ENCODE measurements around the gene FBXL13. TPM values are rescaled to one million over a fixed set of nuclear protein-coding genes. Genes with fewer than 3 reads are reported as not detected.
"Not testable (repeated sequence)": the region's sequence is repeated elsewhere in the genome, so short reads cannot be mapped to it uniquely, and the experiment has no call there.

The FBXL13 gene
- total and polyA plus RNA-seq, 4 experiments from 2014 or later, result 0.10 to 2.2 (median 0.49) TPM; not detected in 1

DNA sequence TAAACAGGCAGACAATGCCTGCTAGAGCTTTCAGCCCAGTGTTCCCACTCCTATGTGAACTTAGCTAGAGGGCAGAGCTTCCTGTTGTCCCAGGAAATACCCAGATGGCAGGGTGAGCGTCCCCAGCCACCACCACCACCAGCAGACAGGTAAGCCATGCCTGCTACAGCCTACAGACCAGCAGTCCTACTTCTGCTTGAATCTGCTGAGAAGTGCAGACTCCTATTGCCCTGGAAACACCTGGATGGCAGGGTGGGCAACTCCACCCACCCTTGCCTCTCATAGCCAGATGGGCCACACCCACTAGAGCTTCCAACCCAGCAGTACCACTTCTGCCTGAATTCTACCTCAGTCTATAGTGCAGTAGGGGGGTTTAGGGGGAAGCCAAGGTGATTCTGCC, 64.4 kb downstream of the FBXL13 start:
- Mint-ChIP-seq H3K27me3 (peaks cover 4 to 7% of the 10 kb centered on the region in 2 donors), H3K4me1 (no peaks in the 10 kb centered on the region), H3K36me3 (peaks cover 6 to 10% of the 10 kb centered on the region in 2 donors), H3K4me3 (no peak overlapping the region), H3K9me3 (peaks cover 0 to 15% (median 5%) of the 10 kb centered on the region in 8 donors), H3K27ac (no peak overlapping the region)
- no peaks in the 10 kb centered on the region for H3K4me1 ChIP-seq (ENCODE audit: insufficient read depth, low read length)
- CTCF ChIA-PET (ENCODE audit: partially characterized antibody), result no interaction called here
- intact Hi-C loops (cut with micrococcal nuclease), result no loop called here
- H3K27ac ChIP-seq (ENCODE audit: low read depth, low read length), result no peak overlapping the region
- DNase-seq, result no peak
- no peaks in the 10 kb centered on the region for H3K36me3 ChIP-seq (ENCODE audit: insufficient read depth, low read length)
- no peaks in the 10 kb centered on the region for H3K27me3 ChIP-seq (ENCODE audit: insufficient read depth, low read length)
- H3K9me3 ChIP-seq (ENCODE audit: control insufficient read depth in 1 of 2, low read length in 2 of 2), result no peaks in the 10 kb centered on the region
- POLR2A ChIA-PET (ENCODE audit: partially characterized antibody), result no interaction called here
- H3K4me3 ChIP-seq (ENCODE audit: low read length in 2 of 2), result no peak overlapping the region

DNA sequence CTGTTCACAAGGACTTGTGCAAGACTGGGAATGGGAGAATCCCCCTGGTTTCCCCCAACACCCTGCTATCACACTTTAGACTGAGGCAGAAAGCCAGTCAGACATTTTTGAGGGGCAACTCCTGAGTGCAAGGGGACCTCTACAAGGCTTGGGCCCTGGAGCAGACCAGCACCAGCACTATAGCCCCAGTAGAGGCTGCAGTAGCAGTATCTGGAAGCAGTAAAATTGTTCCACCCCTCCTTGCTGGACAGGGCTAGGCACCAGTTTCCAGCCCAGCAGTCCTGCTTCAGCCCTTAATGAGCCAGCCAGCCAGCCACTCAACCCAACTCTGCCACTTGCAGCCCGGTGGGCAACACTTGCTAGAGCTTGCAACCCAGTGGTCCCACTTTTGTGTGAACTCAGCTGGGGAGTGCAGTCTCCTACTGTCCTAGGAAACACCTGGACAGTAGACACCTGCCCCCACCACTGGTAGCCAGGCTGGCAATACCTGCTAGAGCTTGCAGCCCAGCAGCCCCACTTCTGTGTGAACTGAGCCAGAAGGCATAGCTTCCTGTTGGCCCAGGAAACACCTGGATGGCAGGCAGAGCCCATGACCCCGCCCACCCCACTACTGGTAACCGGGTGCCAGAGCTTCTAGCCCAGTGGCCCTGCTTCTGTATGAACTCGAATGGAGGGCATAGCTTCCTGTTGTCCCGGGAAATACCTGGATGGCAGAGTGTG, 65.0 kb downstream of the FBXL13 start:
- no peaks in the 10 kb centered on the region for H3K4me1 Mint-ChIP-seq
- CTCF ChIA-PET (ENCODE audit: partially characterized antibody), result no interaction called here

DNA sequence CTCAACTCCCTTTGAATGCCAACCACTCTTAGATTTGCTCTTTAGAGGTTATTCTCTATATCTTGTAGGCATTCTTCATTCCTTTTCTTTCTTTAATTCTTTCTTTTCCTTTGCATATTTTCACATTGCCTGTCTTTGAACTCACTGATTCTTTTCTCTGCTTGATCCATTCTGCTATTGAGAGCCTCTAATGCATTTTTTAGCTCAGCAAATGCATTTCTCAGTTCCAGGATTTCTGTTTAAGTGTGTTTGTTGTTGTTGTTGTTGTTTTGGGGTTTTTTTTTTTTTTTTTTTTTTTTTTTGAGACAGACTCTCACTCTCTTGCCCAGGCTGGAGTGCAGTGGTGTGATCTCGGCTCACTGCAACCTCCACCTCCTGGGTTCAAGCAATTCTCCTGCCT, 71.6 kb downstream of the FBXL13 start:
- ChIA-PET POLR2A (ENCODE audit: partially characterized antibody) (no interaction called here), CTCF (ENCODE audit: partially characterized antibody) (no interaction called here)
- intact Hi-C loops (cut with micrococcal nuclease), result no loop called here
- Histone ChIP-seq H3K27me3 (ENCODE audit: insufficient read depth, low read length) (no peaks in the 10 kb centered on the region), H3K4me1 (ENCODE audit: insufficient read depth, low read length) (no peaks in the 10 kb centered on the region), H3K4me3 (ENCODE audit: low read length in 2 of 2) (no peak overlapping the region), H3K36me3 (ENCODE audit: insufficient read depth, low read length) (no peaks in the 10 kb centered on the region), H3K27ac (ENCODE audit: low read depth, low read length) (no peak overlapping the region), H3K9me3 (ENCODE audit: control insufficient read depth in 1 of 2, low read length in 2 of 2) (peaks cover 0 to 9% of the 10 kb centered on the region in 2 donors)
- H3K4me1 Mint-ChIP-seq, result no peaks in the 10 kb centered on the region
- no peak overlapping the region for H3K4me3 Mint-ChIP-seq
- H3K27me3 Mint-ChIP-seq, result peaks cover 7 to 9% of the 10 kb centered on the region in 2 donors
- DNase-seq, result no peak
- H3K27ac Mint-ChIP-seq, result no peak overlapping the region
- H3K36me3 Mint-ChIP-seq, result peaks cover 5 to 7% of the 10 kb centered on the region in 2 donors
- peaks cover 2 to 46% (median 32%) of the 10 kb centered on the region in 8 donors for H3K9me3 Mint-ChIP-seq

More for the DNA sequence above, 65.0 kb downstream of the FBXL13 start:
- POLR2A ChIA-PET (ENCODE audit: partially characterized antibody), result no interaction called here
- Mint-ChIP-seq H3K27me3 (peaks cover 4 to 9% of the 10 kb centered on the region in 2 donors), H3K9me3 (peaks cover 0 to 13% (median 4%) of the 10 kb centered on the region in 8 donors), H3K36me3 (peaks cover 5 to 10% of the 10 kb centered on the region in 2 donors), H3K4me3 (no peak overlapping the region), H3K27ac (no peak overlapping the region)
- H3K27ac ChIP-seq (ENCODE audit: low read depth, low read length), result no peak overlapping the region
- intact Hi-C loops (cut with micrococcal nuclease), result no loop called here
- H3K27me3 ChIP-seq (ENCODE audit: insufficient read depth, low read length), result no peaks in the 10 kb centered on the region
- no peaks in the 10 kb centered on the region for H3K36me3 ChIP-seq (ENCODE audit: insufficient read depth, low read length)
- H3K4me3 ChIP-seq (ENCODE audit: low read length in 2 of 2), result no peak overlapping the region
- no peak for DNase-seq
- H3K9me3 ChIP-seq (ENCODE audit: control insufficient read depth in 1 of 2, low read length in 2 of 2), result no peaks in the 10 kb centered on the region
- no peaks in the 10 kb centered on the region for H3K4me1 ChIP-seq (ENCODE audit: insufficient read depth, low read length)

DNA sequence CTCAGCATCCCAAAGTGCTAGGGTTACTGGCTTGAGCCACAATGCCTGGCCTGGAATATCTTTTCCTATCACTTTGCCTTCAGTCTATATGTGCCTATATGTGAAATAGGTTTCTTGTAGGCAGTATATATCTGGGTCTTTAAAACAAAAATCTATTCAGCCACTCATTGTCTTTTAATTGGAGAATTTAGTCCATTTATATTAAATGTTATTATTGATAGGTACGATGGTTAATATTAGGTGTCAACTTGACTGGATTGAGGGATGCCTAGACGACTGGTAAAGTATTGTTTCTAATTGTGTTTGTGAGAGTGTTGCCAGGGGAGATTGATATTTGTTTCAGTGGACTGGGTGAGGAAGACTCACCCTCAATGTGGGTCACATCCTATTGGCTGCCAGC, 73.4 kb downstream of the FBXL13 start:
- no peak overlapping the region for H3K4me3 Mint-ChIP-seq
- Histone ChIP-seq H3K36me3 (ENCODE audit: insufficient read depth, low read length) (no peaks in the 10 kb centered on the region), H3K4me3 (ENCODE audit: low read length in 2 of 2) (no peak overlapping the region), H3K9me3 (ENCODE audit: control insufficient read depth in 1 of 2, low read length in 2 of 2) (peaks cover 0 to 9% of the 10 kb centered on the region in 2 donors), H3K27me3 (ENCODE audit: insufficient read depth, low read length) (no peaks in the 10 kb centered on the region), H3K27ac (ENCODE audit: low read depth, low read length) (no peak overlapping the region), H3K4me1 (ENCODE audit: insufficient read depth, low read length) (no peaks in the 10 kb centered on the region)
- peaks cover 2 to 5% of the 10 kb centered on the region in 2 donors for H3K27me3 Mint-ChIP-seq
- no peak overlapping the region for H3K27ac Mint-ChIP-seq
- H3K4me1 Mint-ChIP-seq, result no peaks in the 10 kb centered on the region
- H3K9me3 Mint-ChIP-seq, result peaks cover 2 to 44% (median 30%) of the 10 kb centered on the region in 8 donors
- ChIA-PET CTCF (ENCODE audit: partially characterized antibody) (no interaction called here), POLR2A (ENCODE audit: partially characterized antibody) (no interaction called here)
- intact Hi-C loops (cut with micrococcal nuclease), result no loop called here
- peaks cover 5 to 7% of the 10 kb centered on the region in 2 donors for H3K36me3 Mint-ChIP-seq
- DNase-seq, result no peak

- Mint-ChIP-seq H3K27ac (no peak overlapping the region), H3K36me3 (no peaks in the 10 kb centered on the region), H3K4me3 (no peak overlapping the region), H3K4me1 (no peaks in the 10 kb centered on the region), H3K27me3 (peaks cover 0 to 1% of the 10 kb centered on the region in 2 donors), H3K9me3 (peaks cover 0 to 13% (median 10%) of the 10 kb centered on the region in 8 donors)
- no peak overlapping the region for H3K4me3 ChIP-seq (ENCODE audit: low read length in 2 of 2)
- ChIA-PET CTCF (ENCODE audit: partially characterized antibody) (no interaction called here), POLR2A (ENCODE audit: partially characterized antibody) (no interaction called here)
- no peak for DNase-seq
- intact Hi-C loops (cut with micrococcal nuclease), result no loop called here
- H3K4me1 ChIP-seq (ENCODE audit: insufficient read depth, low read length), result no peaks in the 10 kb centered on the region
- H3K27ac ChIP-seq (ENCODE audit: low read depth, low read length), result no peak overlapping the region
- H3K36me3 ChIP-seq (ENCODE audit: insufficient read depth, low read length), result no peaks in the 10 kb centered on the region
- H3K9me3 ChIP-seq (ENCODE audit: control insufficient read depth in 1 of 2, low read length in 2 of 2), result no peaks in the 10 kb centered on the region
- H3K27me3 ChIP-seq (ENCODE audit: insufficient read depth, low read length), result no peaks in the 10 kb centered on the region
Measured at GRCh38 chr7:102996957-102997356, 77.6 kb downstream of the FBXL13 start.

DNA sequence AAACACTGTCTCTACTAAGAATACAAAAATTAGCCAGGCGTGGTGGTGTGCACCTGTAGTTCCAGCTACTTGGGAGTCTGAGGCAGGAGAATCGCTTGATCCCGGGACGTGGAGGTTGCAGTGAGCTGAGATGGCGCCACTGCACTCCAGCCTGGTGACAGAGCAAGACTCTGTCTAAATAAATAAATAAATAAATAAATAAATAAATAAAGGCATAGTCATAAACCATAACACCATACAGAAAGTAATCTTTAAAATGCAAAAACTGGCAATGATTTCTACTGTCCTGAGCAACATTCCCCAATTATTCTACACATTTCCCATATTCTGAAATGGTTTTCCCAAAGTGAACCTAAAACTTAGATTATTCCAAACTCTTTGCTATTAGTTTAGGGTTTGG, 79.0 kb downstream of the FBXL13 start:
- DNase-seq; H3K9me3 Mint-ChIP-seq; CTCF ChIA-PET (ENCODE audit: partially characterized antibody); H3K4me3 ChIP-seq (ENCODE audit: low read length in 2 of 2); H3K27ac Mint-ChIP-seq; H3K9me3 ChIP-seq (ENCODE audit: control insufficient read depth in 1 of 2, low read length in 2 of 2); H3K27me3 Mint-ChIP-seq; POLR2A ChIA-PET (ENCODE audit: partially characterized antibody); H3K4me1 ChIP-seq (ENCODE audit: insufficient read depth, low read length); H3K36me3 ChIP-seq (ENCODE audit: insufficient read depth, low read length); H3K4me1 Mint-ChIP-seq; H3K36me3 Mint-ChIP-seq; H3K27me3 ChIP-seq (ENCODE audit: insufficient read depth, low read length); H3K4me3 Mint-ChIP-seq; H3K27ac ChIP-seq (ENCODE audit: low read depth, low read length); intact Hi-C loops (cut with micrococcal nuclease): not testable (repeated sequence)

DNA sequence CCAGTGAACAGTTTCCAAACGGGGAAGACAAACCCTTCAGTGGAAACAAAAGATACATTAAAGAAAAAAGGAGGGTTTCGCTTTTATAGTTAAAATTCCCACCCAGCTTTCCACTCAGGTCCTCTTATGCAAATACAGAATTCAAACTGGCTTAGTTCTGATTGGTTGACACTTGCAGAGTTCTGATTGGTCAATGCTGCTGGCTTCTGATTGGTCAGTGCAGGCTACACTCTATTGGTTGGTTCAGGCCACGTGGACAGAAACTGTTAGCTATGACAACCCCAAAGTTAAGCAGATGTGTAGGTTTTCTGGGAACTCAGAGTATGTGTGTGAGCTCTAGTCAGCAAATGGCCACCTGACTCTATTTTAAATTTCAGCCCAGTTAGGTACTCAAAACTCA, 80.0 kb downstream of the FBXL13 start:
- H3K4me1 Mint-ChIP-seq, result no peaks in the 10 kb centered on the region
- H3K4me3 ChIP-seq (ENCODE audit: low read length in 2 of 2), result no peak overlapping the region
- H3K4me3 Mint-ChIP-seq, result no peak overlapping the region
- intact Hi-C loops (cut with micrococcal nuclease), result no loop called here
- no peaks in the 10 kb centered on the region for H3K27me3 ChIP-seq (ENCODE audit: insufficient read depth, low read length)
- H3K4me1 ChIP-seq (ENCODE audit: insufficient read depth, low read length), result no peaks in the 10 kb centered on the region
- no peak overlapping the region for H3K27ac ChIP-seq (ENCODE audit: low read depth, low read length)
- no peaks in the 10 kb centered on the region for H3K36me3 Mint-ChIP-seq
- no peaks in the 10 kb centered on the region for H3K36me3 ChIP-seq (ENCODE audit: insufficient read depth, low read length)
- H3K9me3 Mint-ChIP-seq, result peaks cover 0 to 2% (median 0%) of the 10 kb centered on the region in 8 donors
- CTCF ChIA-PET (ENCODE audit: partially characterized antibody), result no interaction called here
- peaks cover 0 to 1% of the 10 kb centered on the region in 2 donors for H3K27me3 Mint-ChIP-seq
- POLR2A ChIA-PET (ENCODE audit: partially characterized antibody), result no interaction called here
- no peak overlapping the region for H3K27ac Mint-ChIP-seq
- no peaks in the 10 kb centered on the region for H3K9me3 ChIP-seq (ENCODE audit: control insufficient read depth in 1 of 2, low read length in 2 of 2)
- DNase-seq, result no peak

DNA sequence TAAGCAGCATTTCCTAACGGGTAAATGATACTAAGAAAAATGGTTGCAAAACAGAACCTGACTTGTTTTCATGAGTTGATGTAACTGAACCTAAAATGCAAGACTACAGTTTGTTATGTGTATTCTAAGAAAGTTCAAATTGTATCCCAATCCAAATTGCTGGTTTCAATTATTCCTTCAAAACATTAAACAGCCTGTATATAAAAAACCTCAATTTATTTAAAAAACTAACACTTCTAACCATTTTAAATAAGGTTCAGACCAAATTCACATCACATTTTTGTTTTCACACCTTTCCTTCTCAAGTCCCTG, 80.9 kb downstream of the FBXL13 start:
- no peaks in the 10 kb centered on the region for H3K4me1 Mint-ChIP-seq
- peaks cover 0 to 2% (median 0%) of the 10 kb centered on the region in 8 donors for H3K9me3 Mint-ChIP-seq
- Histone ChIP-seq H3K36me3 (ENCODE audit: insufficient read depth, low read length) (no peaks in the 10 kb centered on the region), H3K27ac (ENCODE audit: low read depth, low read length) (no peak overlapping the region), H3K4me1 (ENCODE audit: insufficient read depth, low read length) (no peaks in the 10 kb centered on the region), H3K4me3 (ENCODE audit: low read length in 2 of 2) (no peak overlapping the region), H3K27me3 (ENCODE audit: insufficient read depth, low read length) (no peaks in the 10 kb centered on the region), H3K9me3 (ENCODE audit: control insufficient read depth in 1 of 2, low read length in 2 of 2) (no peaks in the 10 kb centered on the region)
- no peaks in the 10 kb centered on the region for H3K36me3 Mint-ChIP-seq
- no peak overlapping the region for H3K4me3 Mint-ChIP-seq
- CTCF ChIA-PET (ENCODE audit: partially characterized antibody), result no interaction called here
- intact Hi-C loops (cut with micrococcal nuclease), result no loop called here
- DNase-seq, result no peak
- no peak overlapping the region for H3K27ac Mint-ChIP-seq
- no peaks in the 10 kb centered on the region for H3K27me3 Mint-ChIP-seq
- POLR2A ChIA-PET (ENCODE audit: partially characterized antibody), result no interaction called here
